Measurements from ENCODE around the gene BIRC3. TPM values are rescaled to one million over a fixed set of nuclear protein-coding genes. Genes with fewer than 3 reads are reported as not detected.
A peak's percentile ranks its signal among the peaks of the same experiment; 100 is the strongest.

Gene BIRC3
- total and polyA plus RNA-seq, 5 donors from 2014 or later = 107 to 239 (median 128) TPM

GRCh38 chr11:102345904-102346303 is 28.6 kb downstream of the BIRC3 start:
- Mint-ChIP-seq H3K4me3 (peak overlapping the region; percentile 98 to 99 (median 98)), H3K9me3 (no peaks in the 10 kb centered on the region), H3K27me3 (no peaks in the 10 kb centered on the region), H3K36me3 (peaks cover 4% of the 10 kb centered on the region), H3K4me1 (peaks cover 26 to 52% (median 40%) of the 10 kb centered on the region in 4 donors), H3K27ac (peak overlapping the region; percentile 98 to 100 (median 100))
- H3K9me3 ChIP-seq (ENCODE audit: control insufficient read depth in 2 of 2, low read length in 2 of 2) = no peaks in the 10 kb centered on the region
- ATAC-seq (ENCODE audit: low read depth in 2 of 2) (no peak), DNase-seq (peak in 1 of 3 donors; percentile 15)
- H3K27ac ChIP-seq (ENCODE audit: insufficient read depth, low read length, poor library complexity, severe bottlenecking) = peak overlapping the region; percentile 98
- H3K4me3 ChIP-seq (ENCODE audit: low read depth, low read length) = peak overlapping the region; percentile 95
- no peaks in the 10 kb centered on the region for H3K27me3 ChIP-seq (ENCODE audit: control insufficient read depth, insufficient read depth, low read length)
- peaks cover 35% of the 10 kb centered on the region for H3K4me1 ChIP-seq (ENCODE audit: control insufficient read depth, insufficient read depth, low read length, poor library complexity, severe bottlenecking)
- peaks cover 11% of the 10 kb centered on the region for H3K36me3 ChIP-seq (ENCODE audit: control insufficient read depth, insufficient read depth, low read length)

GRCh38 chr11:102346456-102346747 is 29.1 kb downstream of the BIRC3 start:
- Mint-ChIP-seq H3K9me3 (no peaks in the 10 kb centered on the region), H3K4me1 (peaks cover 26 to 48% (median 39%) of the 10 kb centered on the region in 4 donors), H3K27me3 (no peaks in the 10 kb centered on the region), H3K36me3 (peaks cover 8% of the 10 kb centered on the region), H3K27ac (peak overlapping the region; percentile 98 to 100 (median 100)), H3K4me3 (peak overlapping the region; percentile 98 to 99 (median 98))
- peak overlapping the region; percentile 98 for H3K27ac ChIP-seq (ENCODE audit: insufficient read depth, low read length, poor library complexity, severe bottlenecking)
- no peaks in the 10 kb centered on the region for H3K27me3 ChIP-seq (ENCODE audit: control insufficient read depth, insufficient read depth, low read length)
- peaks cover 34% of the 10 kb centered on the region for H3K4me1 ChIP-seq (ENCODE audit: control insufficient read depth, insufficient read depth, low read length, poor library complexity, severe bottlenecking)
- no peak for DNase-seq
- H3K36me3 ChIP-seq (ENCODE audit: control insufficient read depth, insufficient read depth, low read length) = peaks cover 14% of the 10 kb centered on the region
- no peaks in the 10 kb centered on the region for H3K9me3 ChIP-seq (ENCODE audit: control insufficient read depth in 2 of 2, low read length in 2 of 2)
- H3K4me3 ChIP-seq (ENCODE audit: low read depth, low read length) = peak overlapping the region; percentile 95
- no peak for ATAC-seq (ENCODE audit: low read depth in 2 of 2)

- Mint-ChIP-seq H3K4me1 (peaks cover 22 to 46% (median 37%) of the 10 kb centered on the region in 4 donors), H3K9me3 (no peaks in the 10 kb centered on the region), H3K4me3 (peak within 1 kb of the TSS; percentile 98 to 99 (median 98)), H3K27me3 (no peaks in the 10 kb centered on the region), H3K36me3 (peaks cover 11% of the 10 kb centered on the region), H3K27ac (peak within 1 kb of the TSS; percentile 98 to 100 (median 100))
- no peaks in the 10 kb centered on the region for H3K27me3 ChIP-seq (ENCODE audit: control insufficient read depth, insufficient read depth, low read length)
- no peaks in the 10 kb centered on the region for H3K9me3 ChIP-seq (ENCODE audit: control insufficient read depth in 2 of 2, low read length in 2 of 2)
- H3K4me1 ChIP-seq (ENCODE audit: control insufficient read depth, insufficient read depth, low read length, poor library complexity, severe bottlenecking) = peaks cover 29% of the 10 kb centered on the region
- H3K36me3 ChIP-seq (ENCODE audit: control insufficient read depth, insufficient read depth, low read length) = peaks cover 17% of the 10 kb centered on the region
- H3K27ac ChIP-seq (ENCODE audit: insufficient read depth, low read length, poor library complexity, severe bottlenecking) = peak within 1 kb of the TSS; percentile 98
- H3K4me3 ChIP-seq (ENCODE audit: low read depth, low read length) = peak within 1 kb of the TSS; percentile 99
- ATAC-seq (ENCODE audit: low read depth in 2 of 2) = peak; percentile 91 to 93
- peak; percentile 90 to 93 (median 93) for DNase-seq
Observed at GRCh38 chr11:102346748-102347461, 29.6 kb downstream of the BIRC3 start, which contains the start of gene BIRC2. TSS of gene BIRC2 (plus strand) at chr11:102347214. CDS start at chr11:102349855, 2,641 bp downstream.

DNA sequence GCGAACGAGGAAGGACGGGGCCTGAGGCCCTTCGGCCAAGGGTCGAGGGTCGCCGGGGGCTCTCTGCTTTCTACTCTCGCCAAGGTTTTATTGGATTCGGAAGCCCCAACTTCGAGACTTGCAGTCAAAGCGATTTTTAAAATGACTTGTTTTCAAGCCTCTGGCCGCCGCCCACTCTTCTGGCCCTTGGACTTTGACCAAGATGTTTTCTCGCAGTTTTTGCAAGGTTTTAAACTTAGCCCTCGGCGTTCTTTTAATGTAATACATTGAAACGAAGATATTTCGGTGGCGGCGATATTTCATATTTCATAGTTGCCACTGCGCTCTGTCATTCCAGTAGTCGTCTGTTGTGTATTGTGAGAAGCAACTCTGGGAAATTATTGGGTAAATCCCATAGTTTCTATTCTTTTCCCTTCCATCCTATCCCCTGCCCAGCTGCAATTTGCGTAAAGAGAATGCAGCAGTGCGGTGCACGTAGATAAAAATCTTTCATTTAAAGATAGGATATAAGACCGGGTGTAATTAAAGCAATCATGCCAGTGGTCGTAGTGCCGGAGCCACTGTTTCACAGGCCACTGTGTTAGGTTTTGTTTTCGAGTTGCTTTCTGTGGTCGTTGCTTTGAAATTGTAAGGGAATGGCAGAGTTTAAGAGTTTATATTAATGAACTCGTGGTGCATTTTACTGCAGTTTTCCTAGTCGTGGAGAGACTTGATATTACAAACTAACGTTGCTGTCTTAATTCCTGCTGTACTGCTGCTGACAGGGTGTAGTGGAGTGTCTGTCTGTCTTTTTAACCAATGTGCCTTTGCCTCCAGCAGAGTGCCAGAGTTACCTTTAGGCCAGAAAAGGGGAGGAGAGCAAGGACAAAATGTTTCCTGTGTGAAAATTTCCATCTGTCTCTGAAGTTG is 30.4 kb downstream of the BIRC3 start:
- no peak for ATAC-seq (ENCODE audit: low read depth in 2 of 2)

GRCh38 chr11:102357116-102357515 is 39.8 kb downstream of the BIRC3 start:
- Mint-ChIP-seq H3K9me3 (peaks cover 0 to 15% (median 4%) of the 10 kb centered on the region in 7 donors), H3K4me3 (peak overlapping the region in 2 of 4 donors; percentile 23 to 53), H3K36me3 (peaks cover 61% of the 10 kb centered on the region), H3K4me1 (peaks cover 38 to 77% (median 51%) of the 10 kb centered on the region in 4 donors), H3K27me3 (no peaks in the 10 kb centered on the region), H3K27ac (peak overlapping the region in 2 of 3 donors; percentile 26 to 95)
- H3K4me1 ChIP-seq (ENCODE audit: control insufficient read depth, insufficient read depth, low read length, poor library complexity, severe bottlenecking) = peaks cover 19% of the 10 kb centered on the region
- peaks cover 0 to 3% of the 10 kb centered on the region in 2 experiments for H3K9me3 ChIP-seq (ENCODE audit: control insufficient read depth in 2 of 2, low read length in 2 of 2)
- H3K27me3 ChIP-seq (ENCODE audit: control insufficient read depth, insufficient read depth, low read length) = no peaks in the 10 kb centered on the region
- no peak for ATAC-seq (ENCODE audit: low read depth in 2 of 2)
- peak overlapping the region; percentile 1 for H3K4me3 ChIP-seq (ENCODE audit: low read depth, low read length)
- H3K27ac ChIP-seq (ENCODE audit: insufficient read depth, low read length, poor library complexity, severe bottlenecking) = no peak overlapping the region
- no peak for DNase-seq
- peaks cover 20% of the 10 kb centered on the region for H3K36me3 ChIP-seq (ENCODE audit: control insufficient read depth, insufficient read depth, low read length)

More for the DNA sequence above, 30.4 kb downstream of the BIRC3 start:
- Histone ChIP-seq H3K9me3 (ENCODE audit: control insufficient read depth in 2 of 2, low read length in 2 of 2) (no peaks in the 10 kb centered on the region), H3K27me3 (ENCODE audit: control insufficient read depth, insufficient read depth, low read length) (no peaks in the 10 kb centered on the region), H3K4me1 (ENCODE audit: control insufficient read depth, insufficient read depth, low read length, poor library complexity, severe bottlenecking) (peaks cover 28% of the 10 kb centered on the region), H3K4me3 (ENCODE audit: low read depth, low read length) (peak overlapping the region; percentile 99), H3K27ac (ENCODE audit: insufficient read depth, low read length, poor library complexity, severe bottlenecking) (peak overlapping the region; percentile 98), H3K36me3 (ENCODE audit: control insufficient read depth, insufficient read depth, low read length) (peaks cover 17% of the 10 kb centered on the region)
- H3K9me3 Mint-ChIP-seq = no peaks in the 10 kb centered on the region
- H3K27ac Mint-ChIP-seq = peak overlapping the region; percentile 97 to 100 (median 98)
- peak overlapping the region; percentile 98 to 99 (median 98) for H3K4me3 Mint-ChIP-seq
- DNase-seq = peak; percentile 7 to 44 (median 28)
- peaks cover 14% of the 10 kb centered on the region for H3K36me3 Mint-ChIP-seq
- no peaks in the 10 kb centered on the region for H3K27me3 Mint-ChIP-seq
- peaks cover 20 to 47% (median 36%) of the 10 kb centered on the region in 4 donors for H3K4me1 Mint-ChIP-seq

DNA sequence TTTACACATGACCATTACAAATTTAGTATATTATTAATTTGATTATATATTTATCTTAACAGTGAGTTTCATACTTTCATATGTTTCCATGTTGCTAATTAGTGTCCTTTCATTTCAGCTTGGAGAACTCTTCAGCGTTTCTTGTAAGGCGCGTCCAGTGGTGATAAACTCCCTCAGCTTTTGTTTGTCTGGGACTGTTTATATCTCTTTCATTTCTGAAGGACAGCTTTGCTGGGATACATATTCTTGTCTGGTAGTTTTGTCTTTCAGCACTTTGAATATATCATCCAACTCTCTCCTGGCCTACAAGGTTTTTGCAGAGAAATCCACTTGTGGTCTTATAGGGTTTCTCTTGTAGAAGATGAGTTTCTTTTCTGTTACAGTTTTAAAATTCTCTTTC is 42.1 kb downstream of the BIRC3 start:
- Histone ChIP-seq H3K4me3 (ENCODE audit: low read depth, low read length) (no peak overlapping the region), H3K36me3 (ENCODE audit: control insufficient read depth, insufficient read depth, low read length) (peaks cover 23% of the 10 kb centered on the region), H3K4me1 (ENCODE audit: control insufficient read depth, insufficient read depth, low read length, poor library complexity, severe bottlenecking) (peaks cover 23% of the 10 kb centered on the region), H3K9me3 (ENCODE audit: control insufficient read depth in 2 of 2, low read length in 2 of 2) (peaks cover 0 to 3% of the 10 kb centered on the region in 2 experiments), H3K27me3 (ENCODE audit: control insufficient read depth, insufficient read depth, low read length) (no peaks in the 10 kb centered on the region), H3K27ac (ENCODE audit: insufficient read depth, low read length, poor library complexity, severe bottlenecking) (no peak overlapping the region)
- peaks cover 0 to 15% (median 4%) of the 10 kb centered on the region in 7 donors for H3K9me3 Mint-ChIP-seq
- DNase-seq = no peak
- H3K27ac Mint-ChIP-seq = peak overlapping the region in 2 of 3 donors; percentile 11 to 84
- no peak for ATAC-seq (ENCODE audit: low read depth in 2 of 2)
- H3K36me3 Mint-ChIP-seq = peaks cover 55% of the 10 kb centered on the region
- H3K4me1 Mint-ChIP-seq = peaks cover 36 to 73% (median 54%) of the 10 kb centered on the region in 4 donors
- peak overlapping the region in 1 of 4 donors; percentile 38 for H3K4me3 Mint-ChIP-seq
- no peaks in the 10 kb centered on the region for H3K27me3 Mint-ChIP-seq

- H3K4me1 Mint-ChIP-seq = peaks cover 24 to 66% (median 51%) of the 10 kb centered on the region in 4 donors
- no peaks in the 10 kb centered on the region for H3K27me3 Mint-ChIP-seq
- Histone ChIP-seq H3K9me3 (ENCODE audit: control insufficient read depth in 2 of 2, low read length in 2 of 2) (peaks cover 0 to 3% of the 10 kb centered on the region in 2 experiments), H3K4me3 (ENCODE audit: low read depth, low read length) (peak overlapping the region; percentile 68), H3K27me3 (ENCODE audit: control insufficient read depth, insufficient read depth, low read length) (no peaks in the 10 kb centered on the region), H3K27ac (ENCODE audit: insufficient read depth, low read length, poor library complexity, severe bottlenecking) (peak overlapping the region; percentile 75), H3K4me1 (ENCODE audit: control insufficient read depth, insufficient read depth, low read length, poor library complexity, severe bottlenecking) (peaks cover 23% of the 10 kb centered on the region), H3K36me3 (ENCODE audit: control insufficient read depth, insufficient read depth, low read length) (peaks cover 35% of the 10 kb centered on the region)
- ATAC-seq (ENCODE audit: low read depth in 2 of 2) = peak; percentile 34 to 44
- H3K27ac Mint-ChIP-seq = peak overlapping the region; percentile 84 to 95 (median 92)
- H3K9me3 Mint-ChIP-seq = peaks cover 0 to 11% (median 3%) of the 10 kb centered on the region in 7 donors
- H3K4me3 Mint-ChIP-seq = peak overlapping the region; percentile 69 to 88 (median 79)
- H3K36me3 Mint-ChIP-seq = peaks cover 53% of the 10 kb centered on the region
- DNase-seq = peak; percentile 24 to 48 (median 32)
Observed at GRCh38 chr11:102360681-102361080, 43.4 kb downstream of the BIRC3 start.

All from CD4-positive, CD25-positive, alpha-beta regulatory T cell (primary cell).